IMR-90 (cell line): ENCODE measurements around the gene ADPRM. TPM values are rescaled to one million over a fixed set of nuclear protein-coding genes. Genes with fewer than 3 reads are reported as not detected.

Source experiments
- ATAC-seq: fragments of 200-7000 bp; cut with Tn5 transposase; 2 replicates; pipeline ENCODE4 v1.9.1; 2020; ENCODE audit warnings: low read depth, mild to moderate bottlenecking, moderate library complexity
- BruUV-seq: library from RNA; stranded (reverse); fragments of 400-500 nt; replicated peaks from 2 replicates; lab custom pipeline; 2021; lab: Mats Ljungman, UMichigan
- CTCF ChIA-PET: fragments of 300-600 bp; formaldehyde crosslinking; extraction: SDS; loops from one replicate; lab custom pipeline; 2021; ENCODE audit warnings: antibody characterized with exemption; lab: Yijun Ruan, JAX
- POLR2A ChIA-PET: fragments of 300-600 bp; sonication (Branson Sonifier 250); formaldehyde crosslinking; loops from one replicate; lab custom pipeline; 2022; ENCODE audit warnings: antibody characterized with exemption; ENCODE audit not compliant: unreplicated experiment; lab: Charles Lee
- DNase-seq: peaks from one replicate; pipeline ENCODE4 v3.0.0; 2013
- H2AFZ ChIP-seq: replicated peaks from 2 replicates; pipeline ENCODE3; 2013; ENCODE audit warnings: low read length, mild to moderate bottlenecking; ENCODE audit not compliant: poor library complexity
- H2AK5ac ChIP-seq: 2 replicates; pipeline ENCODE4 v1.6.1; 2013; ENCODE audit warnings: low read depth, low read length, inconsistent platforms
- H2AK9ac ChIP-seq: replicated peaks from 2 replicates; pipeline ENCODE3; 2013; ENCODE audit warnings: mild to moderate bottlenecking, low read depth, low read length, moderate library complexity; ENCODE audit not compliant: poor library complexity
- H2BK120ac ChIP-seq: 2 replicates; pipeline ENCODE4 v1.6.1; 2013; ENCODE audit warnings: low read depth, low read length, inconsistent platforms
- H2BK15ac ChIP-seq: 3 replicates; pipeline ENCODE4 v1.6.1; 2013; ENCODE audit warnings: low read depth, low read length, inconsistent platforms
- H2BK20ac ChIP-seq: 2 replicates; pipeline ENCODE4 v1.6.1; 2013; ENCODE audit warnings: low read depth, mild to moderate bottlenecking, inconsistent platforms, low read length, moderate library complexity
- H2BK5ac ChIP-seq: 2 replicates; pipeline ENCODE4 v1.6.1; 2013; ENCODE audit warnings: mild to moderate bottlenecking, low read depth, low read length, inconsistent platforms; ENCODE audit not compliant: poor library complexity, severe bottlenecking
- H3K14ac ChIP-seq: replicated peaks from 2 replicates; pipeline ENCODE4 v1.6.1; 2013; ENCODE audit warnings: low read depth, low read length, inconsistent platforms
- H3K18ac ChIP-seq: 2 replicates; pipeline ENCODE4 v1.6.1; 2013; ENCODE audit warnings: low read depth, low read length, control low read depth
- H3K23ac ChIP-seq: 2 replicates; pipeline ENCODE4 v1.6.1; 2013; ENCODE audit warnings: low read depth, low read length, inconsistent platforms
- H3K27ac ChIP-seq: 2 replicates; pipeline ENCODE4 v1.5.1; 2013; ENCODE audit warnings: mild to moderate bottlenecking, control low read depth, low read length; ENCODE audit not compliant: insufficient read depth
- H3K27me3 ChIP-seq: 2 replicates; pipeline ENCODE4 v1.6.1; 2013; ENCODE audit warnings: low read length; ENCODE audit not compliant: control insufficient read depth, insufficient read depth
- H3K36me3 ChIP-seq: 2 replicates; pipeline ENCODE4 v1.6.1; 2013; ENCODE audit warnings: low read length, mixed read lengths; ENCODE audit not compliant: control insufficient read depth, insufficient read depth
- H3K4ac ChIP-seq: 2 replicates; pipeline ENCODE4 v1.6.1; 2013; ENCODE audit warnings: low read depth, low read length, inconsistent platforms
- H3K4me1 ChIP-seq: 2 replicates; pipeline ENCODE4 v1.6.1; 2013; ENCODE audit warnings: low read length, mixed read lengths; ENCODE audit not compliant: control insufficient read depth, insufficient read depth
- H3K4me2 ChIP-seq: 2 replicates; pipeline ENCODE4 v1.6.1; 2013; ENCODE audit warnings: low read depth, mild to moderate bottlenecking, control low read depth, low read length, moderate library complexity
- H3K4me3 ChIP-seq: 2 replicates; pipeline ENCODE4 v1.5.1; 2013; ENCODE audit warnings: low read depth, mild to moderate bottlenecking, control low read depth, low read length, moderate library complexity; ENCODE audit not compliant: insufficient read depth
- H3K56ac ChIP-seq: 2 replicates; pipeline ENCODE4 v1.6.1; 2013; ENCODE audit warnings: low read length, inconsistent platforms; ENCODE audit not compliant: insufficient read depth; ENCODE audit errors: extremely low read depth
- H3K79me1 ChIP-seq, 2 experiments: 2 replicates each; pipeline ENCODE4 v1.6.1; 2013; ENCODE audit warnings: low read length in 2 of 2, inconsistent platforms in 1 of 2, low read depth in 1 of 2
- H3K9ac ChIP-seq: 2 replicates; pipeline ENCODE4 v1.6.1; 2013; ENCODE audit warnings: low read depth, low read length, control low read depth
- H3K9me1 ChIP-seq: 2 replicates; pipeline ENCODE4 v1.6.1; 2013; ENCODE audit warnings: low read length, inconsistent platforms; ENCODE audit not compliant: insufficient read depth
- H3K9me3 ChIP-seq: 2 replicates; pipeline ENCODE4 v1.6.1; 2013; ENCODE audit warnings: low read length; ENCODE audit not compliant: control insufficient read depth, insufficient read depth
- H4K20me1 ChIP-seq: 2 replicates; pipeline ENCODE4 v1.6.1; 2013; ENCODE audit warnings: low read length, inconsistent platforms; ENCODE audit not compliant: insufficient read depth
- H4K5ac ChIP-seq: 2 replicates; pipeline ENCODE4 v1.6.1; 2013; ENCODE audit warnings: mild to moderate bottlenecking, low read depth, low read length, control low read depth
- H4K8ac ChIP-seq, 2 experiments: 2 replicates each; pipeline ENCODE4 v1.6.1; 2013; ENCODE audit warnings: low read depth in 2 of 2, low read length in 2 of 2, control low read depth in 1 of 2, inconsistent platforms in 1 of 2
- H4K91ac ChIP-seq: 2 replicates; pipeline ENCODE4 v1.6.1; 2013; ENCODE audit warnings: low read depth, low read length, inconsistent platforms; ENCODE audit not compliant: insufficient read depth
- CTCF ChIP-seq: conservative IDR thresholded peaks from 2 replicates; pipeline ENCODE4 v1.5.1; 2012; ENCODE audit warnings: mild to moderate bottlenecking, low read depth, low read length, improper control_type of control experiment
- MAFK ChIP-seq: IDR thresholded peaks from 2 replicates; pipeline ENCODE4 v1.6.1; 2012; ENCODE audit warnings: low read depth, low read length, improper control_type of control experiment
- WGBS, 2 experiments: methylation state at CpG; one replicate each; pipeline versions ENCODE4 v1.1.5 to v1.1.7; 2013; ENCODE audit warnings: missing lambda C conversion rate in 2 of 2; ENCODE audit not compliant: insufficient read length in 1 of 2; ENCODE audit errors: extremely low coverage in 2 of 2; 5-methylcytosine and 5-hydroxymethylcytosine counted together
- dilution Hi-C: fragments of 300-500 bp; cut with HindIII; formaldehyde crosslinking; loops from one replicate; pipeline ENCODE4 v1.14.3; 2018; ENCODE audit warnings: low sequenced_read_pairs; ENCODE audit not compliant: unreplicated experiment
- in situ Hi-C: fragments of 300-500 bp; cut with MboI; formaldehyde crosslinking; loops from 3 replicates; pipeline ENCODE4 v1.14.3; 2019; ENCODE audit warnings: low sequenced_read_pairs, inconsistent platforms, mixed read lengths
- intact Hi-C: fragments of 100-400 bp; cut with micrococcal nuclease; formaldehyde crosslinking; loops from 2 replicates; pipeline ENCODE4 v1.10.0; 2022
- polyA plus RNA-seq, 3 experiments: library from polyadenylated mRNA; depleted of rRNA; stranded (reverse); fragments of >200 nt; gene quantifications; 2 replicates each; pipeline ENCODE4 v1.2.3, GENCODE V29; 2012; ENCODE audit warnings: low replicate concordance in 1 of 3
- total RNA-seq: library from RNA; depleted of rRNA; stranded (reverse); fragments of >200 nt; gene quantifications from 2 replicates; pipeline ENCODE4 v1.2.3, GENCODE V29; 2012

Gene ADPRM
- total and polyA plus RNA-seq, 2 of the 4 experiments (the other 2 are of a cell fraction), result 7.4 to 12.2 TPM

- in situ Hi-C loops (no loop called here), intact Hi-C loops (no loop called here), dilution Hi-C loops (no loop called here)
- no peak overlapping the region for H3K18ac ChIP-seq
- ChIA-PET CTCF (interaction anchor here (1.0 kb wide), 1 partner anchor 90 kb away, joined by 3 read pairs; no protein-coding TSS in a partner anchor), POLR2A (no interaction called here)
- no peak overlapping the region for H2AFZ ChIP-seq
- H3K36me3 ChIP-seq, result no peaks in the 10 kb centered on the region
- no peak overlapping the region for H3K14ac ChIP-seq
- ATAC-seq (peak; percentile 35; the same call in 1 of the 2 replicates), DNase-seq (peak; percentile 11)
- no peak overlapping the region for H3K23ac ChIP-seq
- no peak overlapping the region for H2AK5ac ChIP-seq
- H2BK15ac ChIP-seq, result no peak overlapping the region
- H3K56ac ChIP-seq, result no peak overlapping the region
- no TSS peak for BruUV-seq
- no peak overlapping the region for H2AK9ac ChIP-seq
- H2BK120ac ChIP-seq, result no peak overlapping the region
- no peak overlapping the region for H2BK20ac ChIP-seq
- no peaks in the 10 kb centered on the region for H3K9me3 ChIP-seq
- no peak overlapping the region for H2BK5ac ChIP-seq
- H4K91ac ChIP-seq, result no peak overlapping the region
- no peak overlapping the region for H3K27ac ChIP-seq
- no peaks in the 10 kb centered on the region for H3K4me1 ChIP-seq
- no peak overlapping the region for H3K9ac ChIP-seq
- H3K4ac ChIP-seq, result no peak overlapping the region
- no peaks in the 10 kb centered on the region for H3K9me1 ChIP-seq
- H4K20me1 ChIP-seq, result no peaks in the 10 kb centered on the region
- H4K8ac ChIP-seq, result no peak overlapping the region
- no peaks in the 10 kb centered on the region for H3K79me1 ChIP-seq
- no peak overlapping the region for H3K4me3 ChIP-seq
- no peak overlapping the region for H3K4me2 ChIP-seq
- WGBS, 2 experiments, result no CpG with 5 or more reads among the region's 2 CpGs
- peaks cover 4% of the 10 kb centered on the region; the same call in 1 of the 2 replicates for H3K27me3 ChIP-seq
- no peak overlapping the region for H4K5ac ChIP-seq
- TF ChIP-seq CTCF (peak; percentile 30; the same call in 1 of the 2 replicates), MAFK (no peak)
Measured at GRCh38 chr17:10754109-10754508, 56.7 kb downstream of the ADPRM start.
